CD14-positive monocyte (primary cell): ENCODE measurements around the gene SDF2. TPM values are rescaled to one million over a fixed set of nuclear protein-coding genes. Genes with fewer than 3 reads are reported as not detected.

Experiments used
- DNase-seq, 3 donors: peaks; one replicate each; pipeline ENCODE4 v3.0.0-alpha.2; 2011 to 2022
- H2AFZ ChIP-seq: 2 replicates; pipeline ENCODE4 v1.6.0; 2012; ENCODE audit warnings: mild to moderate bottlenecking, low read depth, low read length, inconsistent platforms; ENCODE audit not compliant: insufficient read depth, poor library complexity, severe bottlenecking
- H3K27ac ChIP-seq, 2 donors: 1 replicate in 1 of 2; 2 replicates in 1 of 2; pipeline ENCODE4 v1.5.1; 2012 to 2013; ENCODE audit warnings: low read length in 2 of 2, control low read depth in 1 of 2, inconsistent platforms in 1 of 2, low read depth in 1 of 2, mild to moderate bottlenecking in 1 of 2
- H3K27me3 ChIP-seq, 2 donors: one replicate each; pipeline versions ENCODE4 v1.6.0 to v1.6.1; 2011 to 2013; ENCODE audit warnings: low read length in 2 of 2; ENCODE audit not compliant: control insufficient read depth in 2 of 2, insufficient read depth in 2 of 2
- H3K36me3 ChIP-seq, 2 donors: replicated peaks in 1 of 2; 1 replicate in 1 of 2; 2 replicates in 1 of 2; pipeline versions ENCODE4 v1.5.1 to v1.6.1; 2012 to 2013; ENCODE audit warnings: low read length in 2 of 2, control low read depth in 1 of 2, inconsistent platforms in 1 of 2, mild to moderate bottlenecking in 1 of 2; ENCODE audit not compliant: insufficient read depth in 2 of 2, control insufficient read depth in 1 of 2
- H3K4me1 ChIP-seq, 2 donors: 1 replicate in 1 of 2; 2 replicates in 1 of 2; pipeline versions ENCODE4 v1.5.1 to v1.6.1; 2012 to 2013; ENCODE audit warnings: low read length in 2 of 2, control low read depth in 1 of 2, inconsistent platforms in 1 of 2, mild to moderate bottlenecking in 1 of 2, moderate library complexity in 1 of 2; ENCODE audit not compliant: insufficient read depth in 2 of 2, control insufficient read depth in 1 of 2
- H3K4me2 ChIP-seq: replicated peaks from 2 replicates; pipeline ENCODE3; 2012; ENCODE audit warnings: low read length, moderate library complexity, mild to moderate bottlenecking; ENCODE audit not compliant: poor library complexity, severe bottlenecking; ENCODE audit errors: extremely low read depth
- H3K4me3 ChIP-seq, 3 experiments: fragments of 200-600 bp in 1 of 3; sonication (generic) in 1 of 3; replicated peaks in 1 of 3; 1 replicate in 2 of 3; 2 replicates in 1 of 3; pipeline ENCODE4 v1.5.1; 2011 to 2013; ENCODE audit warnings: low read length in 3 of 3, mild to moderate bottlenecking in 3 of 3, control low read depth in 2 of 3, low read depth in 2 of 3, inconsistent platforms in 1 of 3, moderate library complexity in 1 of 3
- H3K79me2 ChIP-seq: 2 replicates; pipeline ENCODE4 v1.6.0; 2012; ENCODE audit warnings: mild to moderate bottlenecking, control low read depth, inconsistent platforms, low read length, moderate library complexity; ENCODE audit not compliant: insufficient read depth
- H3K9ac ChIP-seq: 2 replicates; pipeline ENCODE4 v1.6.0; 2017; ENCODE audit warnings: low read length, mild to moderate bottlenecking; ENCODE audit not compliant: insufficient read depth, poor library complexity, severe bottlenecking
- H3K9me3 ChIP-seq, 2 donors: replicated peaks in 1 of 2; 1 replicate in 1 of 2; 2 replicates in 1 of 2; pipeline versions ENCODE4 v1.5.1 to v1.6.1; 2012 to 2013; ENCODE audit warnings: low read length in 2 of 2, control low read depth in 1 of 2; ENCODE audit not compliant: control insufficient read depth in 1 of 2, insufficient read depth in 1 of 2
- H4K20me1 ChIP-seq: 2 replicates; pipeline ENCODE4 v1.6.0; 2012; ENCODE audit warnings: mild to moderate bottlenecking, low read length, control low read depth, moderate library complexity; ENCODE audit not compliant: insufficient read depth
- H3K27ac Mint-ChIP-seq, 7 donors: one replicate each; pipeline ENCODE4 v1.8.0; 2020; ENCODE audit warnings: mild to moderate bottlenecking in 7 of 7, mixed read lengths in 7 of 7, moderate library complexity in 6 of 7, inconsistent platforms in 2 of 7
- H3K27me3 Mint-ChIP-seq, 3 donors: one replicate each; pipeline ENCODE4 v1.8.0; 2021 to 2022; ENCODE audit warnings: low read depth in 3 of 3, mild to moderate bottlenecking in 3 of 3, mixed read lengths in 3 of 3, moderate library complexity in 3 of 3, inconsistent platforms in 1 of 3
- H3K36me3 Mint-ChIP-seq, 2 donors: one replicate each; pipeline ENCODE4 v1.8.0; 2020; ENCODE audit warnings: mixed read lengths in 2 of 2, inconsistent platforms in 1 of 2, mild to moderate bottlenecking in 1 of 2
- H3K4me1 Mint-ChIP-seq: one replicate; pipeline ENCODE4 v1.8.0; 2020; ENCODE audit warnings: mild to moderate bottlenecking, mixed read lengths
- H3K4me3 Mint-ChIP-seq, 2 donors: one replicate each; pipeline ENCODE4 v1.8.0; 2020; ENCODE audit warnings: mild to moderate bottlenecking in 2 of 2, mixed read lengths in 2 of 2, moderate library complexity in 1 of 2
- H3K9me3 Mint-ChIP-seq, 7 donors: one replicate each; pipeline ENCODE4 v1.8.0; 2020 to 2022; ENCODE audit warnings: mixed read lengths in 7 of 7, mild to moderate bottlenecking in 6 of 7, moderate library complexity in 6 of 7, inconsistent platforms in 2 of 7
- CTCF ChIP-seq: fragments of 200-600 bp; IDR thresholded peaks from one replicate; pipeline ENCODE4 v1.8.0; 2022; ENCODE audit warnings: antibody characterized with exemption, mild to moderate bottlenecking
- WGBS: methylation state at CpG from one replicate; pipeline ENCODE4 v1.1.5; 2013; ENCODE audit warnings: missing lambda C conversion rate; ENCODE audit not compliant: insufficient coverage; 5-methylcytosine and 5-hydroxymethylcytosine counted together
- intact Hi-C, 2 donors: fragments of 100-400 bp; cut with micrococcal nuclease; formaldehyde crosslinking; loops; one replicate each; pipeline versions ENCODE4 v1.15.0 to v1.15.1; 2023
- polyA plus RNA-seq, 3 donors: library from polyadenylated mRNA; depleted of rRNA in 1 of 3; unstranded in 2 of 3; stranded (reverse) in 1 of 3; fragments of 300-500 nt in 2 of 3; fragments of >200 nt in 1 of 3; fragmentation: Illumina TruSeq in 2 of 3; gene quantifications; 1 replicate in 2 of 3; 2 replicates in 1 of 3; pipeline ENCODE4 v1.2.3, GENCODE V29; 2012 to 2021

The SDF2 gene
- polyA plus RNA-seq, 3 donors: 52.9 to 103 (median 84.5) TPM

DNA sequence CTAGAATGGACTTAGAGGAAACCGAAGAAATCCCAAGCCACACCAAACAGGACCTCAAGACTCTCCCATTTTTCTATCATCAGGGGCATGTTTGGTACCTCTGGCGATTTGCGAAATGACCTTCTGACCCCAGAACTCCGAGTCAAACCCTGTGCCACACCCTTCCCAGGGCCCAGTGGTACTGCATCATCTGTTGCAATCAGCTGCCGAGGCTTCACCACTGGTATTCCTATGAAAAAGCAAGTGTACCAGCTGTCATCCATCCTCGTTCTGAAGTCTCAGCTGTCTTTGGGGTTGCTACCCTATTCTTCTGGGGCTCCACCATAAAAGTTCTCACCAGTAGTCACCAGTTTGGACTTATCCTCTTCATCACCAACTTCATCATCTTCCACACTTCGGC, 45.4 kb downstream of the SDF2 start:
- no peak overlapping the region for H3K4me3 ChIP-seq
- no peak overlapping the region for H3K4me2 ChIP-seq
- no peaks in the 10 kb centered on the region for H3K79me2 ChIP-seq
- Mint-ChIP-seq H3K4me3 (no peak overlapping the region), H3K4me1 (no peaks in the 10 kb centered on the region), H3K9me3 (no peaks in the 10 kb centered on the region), H3K27me3 (peaks cover 0 to 1% (median 0%) of the 10 kb centered on the region in 3 donors), H3K27ac (peak overlapping the region in 1 of 7 donors; percentile 56), H3K36me3 (peaks cover 87 to 95% of the 10 kb centered on the region in 2 donors)
- no peak overlapping the region for H3K9ac ChIP-seq
- 71% methylated on average over 6 of the region's 7 CpGs for WGBS
- DNase-seq: no peak
- TF ChIP-seq CTCF: no peak
- H3K27me3 ChIP-seq: no peaks in the 10 kb centered on the region
- H3K4me1 ChIP-seq: no peaks in the 10 kb centered on the region
- H3K36me3 ChIP-seq: peaks cover 92 to 99% of the 10 kb centered on the region in 2 donors
- no peak overlapping the region for H2AFZ ChIP-seq
- no peak overlapping the region for H3K27ac ChIP-seq
- peaks cover 44% of the 10 kb centered on the region for H4K20me1 ChIP-seq
- intact Hi-C loops: no loop called here
- H3K9me3 ChIP-seq: no peaks in the 10 kb centered on the region

- no peaks in the 10 kb centered on the region for H3K9me3 Mint-ChIP-seq
- H3K27ac Mint-ChIP-seq: peak overlapping the region in 2 of 7 donors; percentile 15 to 50
- peaks cover 41% of the 10 kb centered on the region for H4K20me1 ChIP-seq
- intact Hi-C loops: no loop called here
- no peak overlapping the region for H3K9ac ChIP-seq
- H3K4me1 Mint-ChIP-seq: no peaks in the 10 kb centered on the region
- H3K4me3 Mint-ChIP-seq: no peak overlapping the region
- no peak overlapping the region for H3K4me3 ChIP-seq
- no peaks in the 10 kb centered on the region for H3K79me2 ChIP-seq
- H3K27me3 Mint-ChIP-seq: peaks cover 0 to 1% (median 0%) of the 10 kb centered on the region in 3 donors
- WGBS: 100% methylated on average over 2 of the region's 4 CpGs
- H3K27ac ChIP-seq: peak overlapping the region in 1 of 2 donors; percentile 26
- no peak for TF ChIP-seq CTCF
- no peak overlapping the region for H2AFZ ChIP-seq
- DNase-seq: no peak
- no peaks in the 10 kb centered on the region for H3K27me3 ChIP-seq
- no peak overlapping the region for H3K4me2 ChIP-seq
- no peaks in the 10 kb centered on the region for H3K4me1 ChIP-seq
- H3K36me3 ChIP-seq: peaks cover 92 to 99% of the 10 kb centered on the region in 2 donors
- no peaks in the 10 kb centered on the region for H3K9me3 ChIP-seq
- H3K36me3 Mint-ChIP-seq: peaks cover 85 to 94% of the 10 kb centered on the region in 2 donors
Observed at GRCh38 chr17:28615260-28615940, 46.3 kb downstream of the SDF2 start.
